ENCODE results near the gene CHMP1A.
A peak's percentile ranks its signal among the peaks of the same experiment; 100 is the strongest.
"Not testable (repeated sequence)": the region's sequence is repeated elsewhere in the genome, so short reads cannot be mapped to it uniquely, and the experiment has no call there.

The CHMP1A gene

DNA sequence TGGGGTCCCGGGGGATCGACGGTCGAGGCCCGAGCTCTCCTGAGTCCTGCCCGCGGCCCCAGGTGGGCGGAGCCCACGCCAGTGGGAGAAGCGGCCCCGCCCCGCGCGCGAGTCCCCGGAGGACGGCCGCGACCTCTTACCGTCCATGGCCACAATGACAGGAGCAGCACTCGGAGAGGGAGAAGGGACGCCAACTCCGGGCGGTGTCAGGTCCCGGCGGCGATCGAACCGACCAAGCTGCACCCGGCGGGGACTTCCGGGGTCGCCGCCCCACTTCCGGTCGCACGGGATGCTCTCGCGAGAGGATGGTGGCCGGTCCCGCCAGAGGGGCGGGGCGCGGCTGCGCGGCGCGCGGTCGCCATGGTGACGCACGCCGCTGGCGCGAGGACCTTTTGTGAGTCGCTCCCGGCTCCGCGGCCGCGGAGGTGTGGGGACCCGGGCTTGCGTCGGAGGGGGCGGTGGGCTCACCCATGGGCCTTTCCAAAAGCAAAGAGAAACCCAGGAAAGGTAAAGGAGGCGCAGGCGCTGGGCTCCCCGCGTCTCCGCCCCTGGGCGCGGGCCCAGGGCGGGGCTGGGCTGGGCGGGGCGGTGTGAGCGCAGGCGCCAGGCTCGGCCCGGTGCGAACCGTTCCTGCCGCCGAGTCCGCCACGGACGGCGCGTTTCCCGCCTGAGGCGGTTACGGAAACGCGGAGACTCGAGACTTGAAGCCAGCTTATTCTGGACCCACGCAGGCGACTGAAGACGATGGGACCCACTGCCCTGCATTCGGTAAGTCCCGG lies at the start of gene CHMP1A, which contains the start of gene SPATA33:
Gene CHMP1A, minus strand, starts transcription at position 267 of the 779 bp plus-strand sequence. Its CDS starts 120 bp downstream, at position 147.
Gene SPATA33, plus strand, starts transcription at position 395 of the 779 bp plus-strand sequence. Its CDS starts 76 bp downstream, at position 471.
- DNase-seq = peak; percentile 85 to 92 (median 88)

DNA sequence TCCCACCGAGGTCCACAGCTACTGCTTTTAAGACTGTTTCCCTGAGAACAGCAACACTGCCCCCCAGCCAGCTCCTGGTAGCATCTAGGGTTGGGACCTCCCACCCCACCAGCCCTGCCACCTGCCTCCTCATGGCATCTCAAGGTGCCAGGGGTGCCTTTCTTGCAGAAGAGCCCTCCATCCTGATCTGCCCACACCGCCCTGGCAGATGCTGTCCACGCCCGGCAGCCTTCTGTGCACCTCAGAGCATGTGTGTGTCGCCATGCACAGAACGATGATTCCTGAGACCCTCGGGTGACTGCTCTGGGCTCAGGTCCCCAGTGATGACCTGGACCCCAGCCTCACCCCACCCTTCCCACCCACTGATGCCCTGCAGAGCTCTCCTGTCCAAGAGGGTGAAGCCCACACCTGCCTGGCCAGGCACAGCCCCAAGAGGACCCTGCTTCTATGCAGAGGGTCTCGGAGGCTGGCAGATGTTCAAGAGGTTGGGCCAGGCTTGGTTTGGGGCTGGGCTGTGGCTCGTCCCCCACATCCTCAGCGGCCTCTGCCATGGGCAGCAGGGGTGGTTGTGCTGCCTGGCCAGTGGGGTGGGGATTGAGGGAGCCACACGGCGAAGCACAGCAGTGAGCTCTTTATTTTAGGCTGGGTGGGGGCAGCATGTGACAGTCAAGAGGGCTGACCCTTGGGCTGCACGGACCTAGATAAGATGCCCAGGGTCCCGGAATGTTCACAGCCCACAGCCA lies 49.2 kb upstream of the CHMP1A start:
- no peak for DNase-seq

DNA sequence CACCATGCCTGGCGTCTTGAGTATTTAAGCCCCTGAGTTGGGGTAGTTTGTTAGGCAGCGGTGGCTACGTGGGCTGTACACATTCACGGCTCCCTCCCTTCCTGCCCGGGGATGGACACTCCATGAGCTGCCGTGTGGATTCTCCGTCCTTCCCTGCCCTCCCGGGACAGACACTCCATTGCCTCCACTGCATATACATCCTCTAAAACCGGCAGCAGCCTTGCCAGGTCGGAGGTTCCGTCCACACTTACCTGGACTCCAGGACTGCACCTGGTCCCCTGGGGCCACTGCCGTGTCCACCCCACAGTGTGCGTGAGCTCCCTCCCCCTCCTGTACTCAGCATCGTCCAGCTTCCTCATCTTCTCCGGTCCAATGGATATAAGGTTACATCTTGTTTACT lies 47.5 kb upstream of the CHMP1A start:
- no peak for DNase-seq

DNA sequence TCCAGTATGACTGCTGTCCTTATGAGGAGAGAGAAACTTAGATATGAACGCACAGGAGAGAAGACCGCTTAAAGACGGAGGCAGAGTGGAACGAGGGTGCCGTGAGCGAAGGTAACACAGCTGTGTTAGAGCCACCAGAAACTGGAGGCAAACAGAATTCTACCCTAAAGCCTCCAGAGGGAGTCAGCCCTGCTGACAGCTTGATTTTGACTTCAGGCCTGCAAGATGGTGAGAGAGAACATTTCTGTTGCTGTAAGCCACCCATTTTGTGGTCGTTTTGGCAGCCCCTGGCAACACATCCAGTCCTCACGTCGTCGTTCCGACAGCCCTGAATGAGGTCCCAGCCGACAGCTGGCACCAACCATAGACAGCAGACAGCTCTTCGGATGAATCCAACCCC lies 46.8 kb upstream of the CHMP1A start:
- no peak for DNase-seq

DNA sequence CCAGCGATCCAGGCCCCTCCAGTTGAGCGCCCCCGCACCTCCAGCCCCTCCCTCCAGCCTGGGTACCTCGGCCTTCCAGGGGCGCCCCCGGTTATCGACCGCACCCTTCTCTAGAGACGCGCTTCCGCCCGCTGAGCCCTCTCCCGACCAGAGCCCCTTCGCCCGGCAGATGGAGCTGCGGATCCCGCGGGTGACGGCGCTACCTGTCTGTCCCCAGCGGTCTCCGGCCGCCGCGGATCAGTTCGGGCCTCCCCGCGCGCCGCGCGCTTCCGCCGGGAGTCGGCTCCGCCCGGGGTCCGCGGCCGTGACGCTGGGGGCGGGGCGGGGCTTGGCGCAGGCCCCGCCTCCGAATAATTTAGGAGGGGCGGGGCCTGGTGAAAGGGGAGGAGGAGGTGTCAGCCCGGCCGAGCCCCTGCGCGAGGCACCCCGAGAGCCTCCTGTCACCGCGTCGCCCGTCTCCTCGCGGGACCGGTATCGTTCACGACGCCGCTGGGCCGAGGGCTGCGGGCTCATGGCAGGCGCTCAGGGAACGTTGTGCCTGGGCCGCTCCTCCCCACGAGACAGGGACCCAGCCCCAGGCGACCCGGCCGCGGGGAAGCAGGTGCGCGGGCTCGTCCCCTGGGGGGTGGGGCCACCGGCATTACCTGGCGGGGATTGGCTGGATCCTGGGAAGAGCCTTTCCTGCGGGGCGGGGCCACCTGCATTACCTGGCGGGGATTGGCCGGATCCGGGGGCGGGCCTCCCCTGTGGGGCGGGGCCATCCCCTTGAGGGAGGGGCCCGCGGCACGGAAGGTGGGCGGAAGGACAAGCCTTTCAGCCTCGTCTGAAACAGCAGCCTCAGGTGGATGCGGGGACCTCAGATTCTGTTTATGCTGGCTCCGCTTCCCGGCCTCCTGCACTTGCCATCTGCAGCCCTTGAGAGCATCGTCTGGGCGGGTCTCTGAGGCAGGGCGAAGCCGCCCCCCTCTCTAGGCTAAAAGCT lies 44.2 kb upstream of the CHMP1A start, which contains the start of gene SPATA2L:
Gene SPATA2L, minus strand, starts transcription at position 281 of the 982 bp plus-strand sequence. CDS start 473 bp downstream, outside the sequence.
- DNase-seq = peak; percentile 92 to 99 (median 97)

DNA sequence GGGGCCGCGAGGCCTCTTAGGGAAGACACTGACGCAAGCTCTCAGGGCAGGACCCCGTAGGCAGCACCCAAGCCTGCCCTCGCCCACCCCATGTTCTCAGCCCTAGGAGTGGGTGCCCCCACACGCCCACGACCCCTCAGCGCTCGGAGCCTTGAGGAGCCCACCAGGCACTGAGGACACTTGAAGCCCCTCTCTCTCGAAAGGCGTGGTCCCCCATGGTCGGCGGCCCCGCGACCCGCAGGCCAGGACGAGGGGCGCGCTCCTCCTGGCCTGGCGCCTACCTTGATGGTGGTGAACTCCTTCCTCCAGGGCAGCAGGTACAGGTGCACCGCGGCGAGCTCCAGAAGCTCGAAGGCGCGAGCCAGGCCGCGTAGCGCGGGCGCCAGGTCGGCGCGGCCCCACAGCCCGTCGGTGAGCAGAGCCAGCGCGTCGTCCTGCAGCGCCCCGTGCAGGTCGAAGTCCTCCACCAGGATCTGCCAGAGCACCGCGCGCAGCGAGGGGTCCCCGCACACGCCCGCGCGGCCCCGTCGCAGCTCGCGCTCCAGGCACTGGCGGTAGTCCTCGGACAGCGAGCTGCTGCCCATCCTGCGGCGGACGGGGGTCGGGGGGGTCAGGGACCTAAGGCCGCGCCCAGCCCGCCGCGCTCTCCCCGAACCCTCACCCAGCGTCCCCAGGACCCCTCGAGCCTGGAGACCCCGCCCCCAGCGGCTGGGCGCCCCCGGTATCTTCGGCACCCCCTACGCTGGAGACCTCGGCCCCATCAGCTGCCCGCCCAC lies 43.3 kb upstream of the CHMP1A start:
- peak in 2 of 4 experiments; percentile 29 to 47 for DNase-seq

DNA sequence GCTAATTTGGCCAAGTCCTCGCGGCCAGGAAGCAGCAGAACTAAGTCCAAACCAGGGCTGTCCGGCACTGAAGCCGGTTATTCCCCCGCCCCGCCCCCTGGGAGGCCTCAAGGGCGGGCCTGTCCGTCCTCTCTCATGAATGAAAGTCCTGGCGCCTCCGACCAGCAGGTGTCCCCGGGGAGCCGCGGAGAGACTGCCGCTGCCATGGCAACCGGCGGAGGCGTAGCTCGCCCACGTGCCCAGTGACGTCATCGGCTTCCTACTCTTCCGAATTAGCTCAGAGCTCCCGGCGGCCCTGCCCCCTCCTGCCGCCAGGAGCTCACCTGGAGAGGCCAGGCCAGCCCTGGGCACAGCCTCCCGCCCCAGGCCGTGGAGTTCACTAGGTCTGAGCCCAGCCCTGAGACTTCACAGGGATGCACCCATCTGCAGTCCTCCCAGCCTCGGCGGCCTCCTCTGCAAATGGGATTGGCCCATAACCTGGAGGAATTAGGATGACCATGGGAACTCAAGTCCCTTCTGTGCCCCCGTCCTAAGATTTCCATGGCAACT lies 42.7 kb upstream of the CHMP1A start:
- peak; percentile 87 to 94 (median 91) for DNase-seq

DNA sequence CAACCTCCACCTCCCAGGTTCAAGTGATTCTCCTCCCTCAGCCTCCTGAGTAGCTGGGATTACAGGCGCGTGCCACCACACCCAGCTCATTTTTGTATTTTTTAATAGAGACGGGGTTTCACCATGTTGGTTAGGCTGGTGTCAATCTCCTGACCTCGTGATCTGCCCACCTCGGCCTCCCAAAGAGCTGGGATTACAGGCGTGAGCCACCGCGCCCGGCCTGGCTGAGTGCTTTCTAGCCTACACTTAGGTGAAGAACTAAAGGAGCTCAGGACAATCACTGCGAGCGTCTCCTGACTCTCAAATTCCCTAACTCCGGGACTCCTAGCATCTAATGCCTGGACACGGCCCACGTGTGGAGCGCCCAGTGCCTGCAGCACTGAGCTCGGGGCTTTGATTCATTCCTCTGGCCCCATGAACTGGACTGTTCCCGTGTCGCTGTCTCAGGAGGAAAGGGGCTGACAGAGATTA lies 42.2 kb upstream of the CHMP1A start:
- not testable (repeated sequence) for DNase-seq

DNA sequence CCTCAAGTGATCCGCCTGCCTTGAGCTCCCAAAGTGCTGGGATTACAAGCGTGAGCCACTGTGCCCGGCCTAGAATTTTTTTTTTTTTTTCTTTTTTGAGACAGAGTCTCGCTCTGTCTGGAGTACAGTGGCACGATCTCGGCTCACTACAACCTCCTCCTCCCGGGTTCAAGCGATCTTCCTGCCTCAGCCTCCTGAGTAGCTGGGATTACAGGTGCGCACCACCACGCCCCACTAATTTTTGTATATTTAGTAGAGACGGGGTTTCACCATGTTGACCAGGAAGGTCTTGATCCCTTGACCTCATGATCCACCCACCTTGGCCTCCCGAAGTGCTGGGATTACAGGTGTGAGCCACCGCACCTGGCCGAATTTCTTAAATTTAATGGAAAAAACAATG lies 41.2 kb upstream of the CHMP1A start:
- not testable (repeated sequence) for DNase-seq

DNA sequence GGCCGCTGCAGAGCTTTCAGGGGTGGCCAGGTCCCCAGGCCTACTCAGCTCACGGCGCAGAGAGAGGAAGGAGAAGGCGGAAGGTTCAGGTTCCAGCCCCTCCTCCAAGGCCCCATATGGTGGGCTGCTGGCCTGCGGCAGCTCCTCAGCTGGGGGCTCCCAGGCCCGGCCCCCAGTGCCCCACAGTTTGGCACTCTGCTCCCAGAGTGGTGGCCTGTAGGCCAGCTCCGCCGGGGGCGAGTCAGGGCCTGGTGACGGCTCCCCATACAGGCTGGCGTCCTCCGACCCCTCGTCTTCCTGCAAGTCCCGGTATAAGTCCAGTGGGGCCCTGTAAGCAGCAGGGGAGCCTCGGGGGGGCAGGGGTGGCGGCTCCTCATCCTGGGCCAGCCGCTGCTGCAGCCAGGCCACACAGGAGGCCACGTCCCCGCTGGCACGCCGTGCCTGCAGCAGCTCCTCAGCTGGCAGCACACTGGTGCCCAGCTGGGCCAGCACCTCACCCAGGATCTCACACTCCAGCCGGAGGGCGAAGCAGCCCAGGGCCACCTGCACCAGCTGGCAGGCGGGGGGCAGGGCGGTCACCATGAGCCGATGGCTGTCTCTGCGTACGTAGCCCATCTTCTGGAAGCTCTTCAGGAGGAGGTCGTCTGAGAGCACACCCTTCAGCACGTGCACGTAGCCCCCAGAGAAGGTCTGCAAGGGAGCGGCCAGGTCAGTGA lies 40.3 kb upstream of the CHMP1A start:
- no peak for DNase-seq

DNA sequence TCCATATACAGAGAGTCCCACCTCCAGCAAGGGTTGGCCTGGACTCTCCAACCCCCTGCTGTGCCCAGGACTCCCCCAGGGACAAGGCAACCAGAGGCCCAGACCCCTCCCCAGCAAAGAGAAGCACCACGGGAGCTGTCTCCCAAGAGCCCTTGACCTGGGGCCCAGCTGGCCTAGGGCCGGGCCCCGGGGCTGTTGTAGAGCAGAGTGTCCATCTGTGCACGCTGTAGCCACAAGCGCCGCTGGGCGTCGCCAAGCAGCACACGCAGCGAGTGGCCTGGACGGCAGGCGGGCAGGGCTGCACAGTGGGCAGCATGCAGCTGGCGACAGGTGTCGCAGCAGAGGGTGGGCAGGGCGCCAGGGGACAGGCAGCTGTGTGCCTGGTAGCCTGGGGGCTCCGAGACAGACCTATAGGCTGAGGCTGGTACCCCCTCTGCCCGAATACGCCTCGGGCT lies 39.7 kb upstream of the CHMP1A start:
- DNase-seq = no peak

DNA sequence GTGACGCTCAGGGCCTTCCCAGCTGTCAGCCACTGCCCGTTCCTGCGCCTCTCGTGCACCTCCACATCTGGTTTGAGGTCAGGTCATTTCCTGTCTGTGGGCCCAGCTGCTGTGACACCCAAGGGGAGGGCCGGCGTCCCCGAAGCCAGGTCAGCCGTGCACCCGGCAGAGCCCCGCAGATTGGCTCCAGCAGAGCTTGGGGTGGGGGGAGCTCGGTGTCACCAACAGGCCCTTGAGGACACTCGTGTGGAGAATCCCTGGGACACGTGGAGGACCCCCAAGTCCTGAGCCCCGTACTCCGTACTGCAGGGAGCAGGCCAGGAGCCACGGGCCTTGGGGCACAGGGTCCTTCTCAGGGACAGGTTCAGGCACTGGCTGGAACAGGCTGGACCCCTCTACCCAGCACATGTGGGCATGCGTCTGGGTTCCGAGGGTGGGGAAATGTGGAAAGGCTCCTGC lies 39.2 kb upstream of the CHMP1A start:
- DNase-seq = no peak

DNA sequence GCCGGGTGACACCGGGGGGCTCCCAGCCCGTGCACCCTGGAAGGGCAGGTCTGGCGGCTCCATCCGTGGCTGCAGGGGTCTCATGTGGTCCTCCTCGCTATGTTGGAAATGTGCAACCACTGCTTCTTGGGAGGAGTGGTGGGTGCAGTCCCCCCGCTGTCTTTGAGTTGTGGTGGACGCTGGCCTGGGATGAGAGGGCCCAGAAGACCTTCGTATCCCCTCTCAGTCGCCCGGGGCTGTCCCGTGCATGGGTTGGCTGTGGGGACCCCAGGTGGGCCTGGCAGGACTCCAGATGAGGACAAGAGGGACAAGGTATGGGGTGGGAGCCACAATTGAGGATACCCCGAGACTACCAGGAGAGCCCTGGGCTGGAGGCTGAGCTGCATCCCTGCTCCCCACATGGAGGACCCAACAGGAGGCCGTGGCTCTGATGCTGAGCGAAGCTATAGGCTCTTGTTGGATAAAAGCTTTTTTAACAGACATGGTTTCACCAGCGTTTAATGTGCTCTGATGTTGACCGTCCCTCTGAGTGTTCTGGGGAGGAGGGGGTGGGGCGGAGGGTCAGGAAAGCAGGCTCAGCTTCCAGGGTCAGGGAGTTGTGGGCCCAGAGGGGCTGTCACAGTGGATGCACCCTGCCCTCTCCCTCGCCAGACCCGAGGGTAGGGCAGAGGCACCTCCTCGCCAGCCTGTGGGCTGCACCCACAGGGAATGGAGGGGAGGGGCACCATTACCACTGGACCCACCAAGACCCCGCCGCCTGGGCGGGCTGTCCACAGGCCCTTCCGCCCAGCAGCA lies 38.6 kb upstream of the CHMP1A start:
- no peak for DNase-seq

DNA sequence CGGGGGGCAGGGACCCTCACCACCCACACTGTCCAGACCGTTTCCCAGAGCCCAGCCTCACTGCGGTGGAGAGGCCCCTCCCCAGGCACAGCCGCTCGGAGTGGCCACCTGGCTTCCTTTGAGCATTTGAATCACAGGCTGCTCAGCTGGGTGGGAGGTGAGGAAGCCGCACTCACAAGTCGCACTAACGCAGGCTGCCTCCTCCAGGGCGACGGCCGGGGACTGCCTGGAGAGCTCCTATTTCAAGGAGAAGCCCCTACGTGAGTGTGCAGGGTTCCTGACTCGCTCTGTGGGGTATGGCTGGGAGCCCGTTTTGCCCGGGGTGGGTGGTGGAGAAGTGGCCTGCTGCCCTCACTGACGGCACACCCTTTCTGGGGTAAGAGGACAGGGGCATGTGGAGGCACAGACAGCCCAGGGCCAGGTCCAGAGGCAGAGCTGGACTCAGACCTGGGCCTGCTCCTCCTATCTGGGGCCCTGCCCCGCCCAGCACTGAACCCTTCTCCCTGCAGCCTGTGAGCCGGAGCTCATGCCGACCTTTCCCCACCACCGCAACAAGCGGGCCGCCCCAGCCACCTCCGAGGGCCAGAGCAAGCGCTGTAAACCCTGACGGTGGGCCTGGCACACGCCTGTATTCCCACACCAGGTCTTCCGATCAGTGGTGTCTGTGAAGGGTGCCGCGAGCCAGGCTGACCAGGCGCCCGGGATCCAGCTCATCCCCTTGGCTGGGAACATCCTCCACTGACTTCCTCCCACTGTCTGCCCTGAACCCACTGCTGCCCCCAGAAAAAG lies 37.8 kb upstream of the CHMP1A start:
- DNase-seq = no peak

DNA sequence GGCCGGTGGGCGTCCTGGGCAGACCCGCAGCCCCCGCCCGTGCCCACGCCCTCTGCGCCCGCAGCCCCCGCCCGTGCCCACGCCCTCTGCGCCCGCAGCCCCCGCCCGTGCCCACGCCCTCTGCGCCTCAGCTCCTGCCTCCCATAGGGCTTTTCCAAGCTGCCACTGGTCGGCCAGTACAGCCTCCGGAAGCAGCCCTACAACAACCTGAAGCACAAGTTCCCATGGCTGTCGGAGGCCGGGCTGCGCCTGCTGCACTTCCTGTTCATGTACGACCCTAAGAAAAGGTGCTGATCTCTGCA lies 37.2 kb upstream of the CHMP1A start:
- DNase-seq = not testable (repeated sequence)

DNA sequence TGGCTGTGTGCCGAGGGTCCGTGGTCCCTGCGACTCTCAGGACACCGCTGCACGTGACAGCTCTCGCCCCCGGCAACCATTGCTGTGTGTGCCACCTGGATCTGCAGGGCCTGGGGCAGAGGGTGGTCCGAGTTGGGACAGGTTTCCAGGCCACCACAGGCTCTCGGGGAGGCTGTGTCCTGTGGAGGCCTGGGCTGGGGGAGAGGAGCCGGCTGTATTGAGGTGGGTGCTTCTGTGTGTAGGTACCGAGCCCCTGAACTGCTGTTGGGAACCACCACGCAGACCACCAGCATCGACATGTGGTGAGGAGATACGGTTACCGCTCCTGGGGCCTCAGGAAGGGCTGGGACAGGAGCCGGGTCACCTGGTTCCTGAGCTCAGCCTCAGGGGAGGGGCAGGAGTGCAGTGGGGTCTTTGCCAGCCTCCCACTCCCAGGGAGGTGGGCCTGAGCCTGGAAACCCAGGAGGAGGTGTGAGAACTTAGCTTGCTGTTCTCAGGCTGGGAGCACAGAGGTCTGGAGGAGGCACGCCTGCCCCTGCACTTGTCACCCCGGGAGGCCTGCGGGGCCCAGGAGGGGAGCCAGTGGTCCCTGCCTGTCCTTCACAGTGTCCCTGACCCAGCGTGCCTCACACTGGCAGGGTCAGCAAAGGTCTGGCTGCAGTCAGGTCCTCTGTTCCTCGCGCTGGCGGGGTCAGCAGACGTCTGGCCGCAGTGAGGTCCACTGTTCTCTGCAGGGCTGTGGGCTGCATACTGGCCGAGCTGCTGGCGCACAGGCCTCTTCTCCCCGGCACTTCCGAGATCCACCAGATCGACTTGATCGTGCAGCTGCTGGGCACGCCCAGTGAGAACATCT lies 36.6 kb upstream of the CHMP1A start:
- DNase-seq = no peak

DNA sequence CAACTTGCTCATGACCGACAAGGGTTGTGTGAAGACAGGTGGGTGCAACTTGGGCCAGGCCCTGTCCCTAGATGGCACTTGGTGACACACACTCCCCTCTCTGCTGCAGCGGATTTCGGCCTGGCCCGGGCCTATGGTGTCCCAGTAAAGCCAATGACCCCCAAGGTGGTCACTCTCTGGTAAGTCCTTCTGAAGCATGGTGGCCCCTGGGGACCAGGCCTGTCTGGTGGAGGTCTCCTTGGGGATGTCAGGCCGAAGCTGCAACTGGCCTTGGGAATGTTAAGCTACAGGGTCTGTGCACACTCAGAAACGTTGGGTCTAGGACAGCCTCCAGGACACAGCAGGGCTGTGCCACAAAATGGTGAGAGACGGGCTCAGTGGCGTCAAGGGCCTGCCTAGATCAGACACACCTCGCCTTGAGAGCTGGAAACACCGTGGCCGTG lies 35.8 kb upstream of the CHMP1A start:
- DNase-seq = no peak

Data from activated naive CD4-positive, alpha-beta T cell (primary cell).